ENCODE results near the gene PRRC2B.

Gene PRRC2B

GRCh38 chr9:131528886-131529505 is 135.1 kb downstream of the PRRC2B start:
- TF ChIP-seq CTCF (conservative IDR thresholded peaks at IDR 0.05; ENCODE audit: low read depth, low read length), result no peak
- no peak for DNase-seq (ENCODE audit: low read depth)
- H3K4me3 ChIP-seq (ENCODE audit: low read length), result no peak overlapping the region

- no peak for DNase-seq (ENCODE audit: low read depth)
- TF ChIP-seq CTCF (conservative IDR thresholded peaks at IDR 0.05; ENCODE audit: low read depth, low read length), result no peak
- peak overlapping the region; percentile 70 for H3K4me3 ChIP-seq (ENCODE audit: low read length)
Observed at GRCh38 chr9:131529597-131530545, 136.0 kb downstream of the PRRC2B start.

- TF ChIP-seq CTCF (conservative IDR thresholded peaks at IDR 0.05; ENCODE audit: low read depth, low read length), result peak; percentile 36
- peak overlapping the region; percentile 70 for H3K4me3 ChIP-seq (ENCODE audit: low read length)
- DNase-seq (ENCODE audit: low read depth), result peak; percentile 26
Observed at GRCh38 chr9:131530546-131530919, 136.6 kb downstream of the PRRC2B start.

- peak within 1 kb of the TSS; percentile 70 for H3K4me3 ChIP-seq (ENCODE audit: low read length)
- no peak for TF ChIP-seq CTCF (conservative IDR thresholded peaks at IDR 0.05; ENCODE audit: low read depth, low read length)
- peak; percentile 29 for DNase-seq (ENCODE audit: low read depth)
Observed at GRCh38 chr9:131530920-131531832, 137.3 kb downstream of the PRRC2B start, which contains the start of gene UCK1. Gene UCK1 (minus strand): TSS chr9:131531263. CDS start chr9:131531174, 89 bp downstream.

GRCh38 chr9:131534721-131535237 is 140.9 kb downstream of the PRRC2B start:
- no peak for TF ChIP-seq CTCF (conservative IDR thresholded peaks at IDR 0.05; ENCODE audit: low read depth, low read length)
- no peak for DNase-seq (ENCODE audit: low read depth)
- no peak overlapping the region for H3K4me3 ChIP-seq (ENCODE audit: low read length)

GRCh38 chr9:131537946-131538345 is 144.1 kb downstream of the PRRC2B start:
- DNase-seq (ENCODE audit: low read depth), result no peak
- H3K4me3 ChIP-seq (ENCODE audit: low read length), result no peak overlapping the region
- no peak for TF ChIP-seq CTCF (conservative IDR thresholded peaks at IDR 0.05; ENCODE audit: low read depth, low read length)
